ENCODE results near the gene CCNI.

DNA sequence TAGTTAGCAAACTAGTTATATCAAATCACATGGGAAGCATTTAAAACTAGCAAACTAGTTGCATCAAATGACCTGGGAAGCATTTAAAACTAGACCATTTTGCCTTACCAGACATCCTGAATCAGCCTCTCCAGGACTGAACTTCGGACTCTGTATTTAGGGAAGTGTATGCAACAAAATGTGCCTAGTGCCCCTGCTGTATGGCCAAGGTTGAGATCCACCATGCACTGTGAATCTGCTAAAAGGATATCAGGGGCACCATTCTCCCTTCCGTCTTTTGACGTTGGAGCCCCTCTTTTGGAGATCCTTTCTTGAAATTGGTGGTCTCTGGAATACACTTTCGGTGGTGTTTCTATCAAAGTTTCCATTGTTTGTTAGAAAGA lies 49.5 kb downstream of the CCNI start:
- TF ChIP-seq EZH2 (IDR thresholded peaks at IDR 0.05; ENCODE audit: insufficient read depth, poor library complexity, severe bottlenecking) (no peak), EZH2phosphoT487 (IDR thresholded peaks at IDR 0.05; ENCODE audit: insufficient read depth, low read depth) (no peak)
